H1 (cell line): ENCODE measurements around the gene NFKBIE. TPM values are rescaled to one million over a fixed set of nuclear protein-coding genes. Genes with fewer than 3 reads are reported as not detected.

Experiments
- ASH2L ChIP-seq: fragments of 200-600, 300-600 bp; sonication (generic); IDR thresholded peaks from one replicate; pipeline ENCODE4 v1.7.1; 2017; ENCODE audit warnings: low read length
- EGR1 ChIP-seq: IDR thresholded peaks from 2 replicates; pipeline ENCODE4 v1.6.1; 2011; ENCODE audit warnings: low read depth, low read length, borderline replicate concordance
- HDAC6 ChIP-seq: IDR thresholded peaks from one replicate; pipeline ENCODE4 v1.7.1; 2012; ENCODE audit warnings: low read depth, mild to moderate bottlenecking, inconsistent platforms, low read length, moderate library complexity
- SIX5 ChIP-seq: IDR thresholded peaks from 2 replicates; pipeline ENCODE4 v1.6.1; 2011; ENCODE audit warnings: mild to moderate bottlenecking, low read depth, low read length
- SUZ12 ChIP-seq: fragments of 200-600 bp; sonication (generic); IDR thresholded peaks from 2 replicates; pipeline ENCODE4 v1.6.1; 2012; ENCODE audit warnings: mild to moderate bottlenecking, inconsistent platforms, low read length, moderate library complexity, mixed read lengths
- TAF1 ChIP-seq: IDR thresholded peaks from 2 replicates; pipeline ENCODE4 v1.6.1; 2011; ENCODE audit warnings: mild to moderate bottlenecking, low read depth, low read length
- TAF7 ChIP-seq: optimal IDR thresholded peaks from 2 replicates; pipeline ENCODE3; 2011; ENCODE audit warnings: low read depth, mild to moderate bottlenecking, inconsistent platforms, low read length, moderate library complexity, borderline replicate concordance
- polyA plus RNA-seq, 7 experiments: library from polyadenylated mRNA; depleted of rRNA in 3 of 7; stranded (reverse) in 5 of 7; unstranded in 2 of 7; fragments of >200 nt in 5 of 7; fragments of 200-250 nt in 2 of 7; gene quantifications; 1 replicate in 5 of 7; 2 replicates in 1 of 7; 4 replicates in 1 of 7; pipeline versions ENCODE4 v1.2.1 to v1.2.3, GENCODE V29; 2011 to 2013; ENCODE audit warnings: missing spikeins in 2 of 7, mixed read lengths in 2 of 7
- total RNA-seq: library from RNA; stranded (reverse); fragmentation: NEBNext Ultra II Directional; extraction: Animal tissue kit (Norgen Biotek cat#: 25700); gene quantifications from 2 replicates; pipeline ENCODE4 v1.2.1, GENCODE V29; 2021
- TF ChIP-seq, protein P1 (sequence below): fragments of 300-600 bp; sonication (generic); IDR thresholded peaks from 2 replicates; pipeline ENCODE4 v1.7.1; 2012; ENCODE audit warnings: low read length, moderate library complexity, mild to moderate bottlenecking, inconsistent platforms; ENCODE audit not compliant: insufficient replicate concordance
- TF ChIP-seq, protein P2 (sequence below): IDR thresholded peaks from 2 replicates; pipeline ENCODE4 v1.6.1; 2011; ENCODE audit warnings: low read depth, mild to moderate bottlenecking, low read length; ENCODE audit not compliant: insufficient read depth

NFKBIE gene
- total and polyA plus RNA-seq, 2 of the 8 experiments (the other 6 are each of a cell fraction or from before 2014, with no cell fraction given), result 13.5 to 19.2 TPM

DNA sequence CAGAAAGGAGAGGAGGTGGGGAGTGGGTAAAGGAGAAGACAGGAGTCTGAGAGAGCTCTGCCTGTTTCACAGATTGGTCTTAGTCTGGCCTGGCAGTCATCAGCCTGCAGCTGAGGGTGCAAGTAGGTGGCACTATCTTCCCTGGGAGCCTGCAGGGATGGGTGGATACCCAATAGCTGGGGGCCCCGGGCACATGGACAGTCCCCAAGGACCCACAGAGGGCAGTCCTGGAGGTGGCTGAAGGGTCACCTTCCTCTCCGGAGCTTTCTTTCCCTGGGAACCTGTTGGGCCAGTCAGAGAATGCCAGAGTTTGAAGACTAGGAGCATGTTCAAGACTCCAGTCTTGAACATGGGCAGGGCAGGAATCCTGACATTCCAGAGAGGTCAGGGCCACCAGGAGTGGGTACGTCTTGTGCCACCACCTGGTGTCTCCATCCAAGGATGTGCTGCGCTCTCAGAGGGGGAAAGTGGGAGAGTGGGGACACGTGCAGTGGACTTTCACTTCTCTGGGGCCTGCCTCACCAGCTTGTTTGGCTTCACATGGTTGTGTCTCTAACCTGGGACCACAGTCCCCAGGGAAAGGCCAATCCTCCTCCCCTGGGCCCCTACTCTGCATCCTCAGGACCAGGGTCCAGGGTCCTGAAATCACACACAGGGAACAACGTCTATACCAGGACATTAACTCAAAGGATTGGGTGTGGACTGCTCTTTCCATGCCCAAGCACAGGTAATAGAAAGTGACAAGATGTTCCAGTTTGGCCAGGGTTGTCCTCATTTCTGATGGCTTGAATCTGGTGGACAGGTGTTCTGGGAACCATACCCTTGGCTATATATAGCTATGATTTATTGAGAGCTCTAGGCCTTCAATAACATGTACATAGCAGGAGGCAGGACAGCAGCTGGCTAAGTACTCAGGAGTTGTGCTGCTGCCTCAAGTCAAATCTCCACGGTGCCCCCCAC, 29.8 kb upstream of the NFKBIE start (continued):
- TF ChIP-seq, protein P1, sequence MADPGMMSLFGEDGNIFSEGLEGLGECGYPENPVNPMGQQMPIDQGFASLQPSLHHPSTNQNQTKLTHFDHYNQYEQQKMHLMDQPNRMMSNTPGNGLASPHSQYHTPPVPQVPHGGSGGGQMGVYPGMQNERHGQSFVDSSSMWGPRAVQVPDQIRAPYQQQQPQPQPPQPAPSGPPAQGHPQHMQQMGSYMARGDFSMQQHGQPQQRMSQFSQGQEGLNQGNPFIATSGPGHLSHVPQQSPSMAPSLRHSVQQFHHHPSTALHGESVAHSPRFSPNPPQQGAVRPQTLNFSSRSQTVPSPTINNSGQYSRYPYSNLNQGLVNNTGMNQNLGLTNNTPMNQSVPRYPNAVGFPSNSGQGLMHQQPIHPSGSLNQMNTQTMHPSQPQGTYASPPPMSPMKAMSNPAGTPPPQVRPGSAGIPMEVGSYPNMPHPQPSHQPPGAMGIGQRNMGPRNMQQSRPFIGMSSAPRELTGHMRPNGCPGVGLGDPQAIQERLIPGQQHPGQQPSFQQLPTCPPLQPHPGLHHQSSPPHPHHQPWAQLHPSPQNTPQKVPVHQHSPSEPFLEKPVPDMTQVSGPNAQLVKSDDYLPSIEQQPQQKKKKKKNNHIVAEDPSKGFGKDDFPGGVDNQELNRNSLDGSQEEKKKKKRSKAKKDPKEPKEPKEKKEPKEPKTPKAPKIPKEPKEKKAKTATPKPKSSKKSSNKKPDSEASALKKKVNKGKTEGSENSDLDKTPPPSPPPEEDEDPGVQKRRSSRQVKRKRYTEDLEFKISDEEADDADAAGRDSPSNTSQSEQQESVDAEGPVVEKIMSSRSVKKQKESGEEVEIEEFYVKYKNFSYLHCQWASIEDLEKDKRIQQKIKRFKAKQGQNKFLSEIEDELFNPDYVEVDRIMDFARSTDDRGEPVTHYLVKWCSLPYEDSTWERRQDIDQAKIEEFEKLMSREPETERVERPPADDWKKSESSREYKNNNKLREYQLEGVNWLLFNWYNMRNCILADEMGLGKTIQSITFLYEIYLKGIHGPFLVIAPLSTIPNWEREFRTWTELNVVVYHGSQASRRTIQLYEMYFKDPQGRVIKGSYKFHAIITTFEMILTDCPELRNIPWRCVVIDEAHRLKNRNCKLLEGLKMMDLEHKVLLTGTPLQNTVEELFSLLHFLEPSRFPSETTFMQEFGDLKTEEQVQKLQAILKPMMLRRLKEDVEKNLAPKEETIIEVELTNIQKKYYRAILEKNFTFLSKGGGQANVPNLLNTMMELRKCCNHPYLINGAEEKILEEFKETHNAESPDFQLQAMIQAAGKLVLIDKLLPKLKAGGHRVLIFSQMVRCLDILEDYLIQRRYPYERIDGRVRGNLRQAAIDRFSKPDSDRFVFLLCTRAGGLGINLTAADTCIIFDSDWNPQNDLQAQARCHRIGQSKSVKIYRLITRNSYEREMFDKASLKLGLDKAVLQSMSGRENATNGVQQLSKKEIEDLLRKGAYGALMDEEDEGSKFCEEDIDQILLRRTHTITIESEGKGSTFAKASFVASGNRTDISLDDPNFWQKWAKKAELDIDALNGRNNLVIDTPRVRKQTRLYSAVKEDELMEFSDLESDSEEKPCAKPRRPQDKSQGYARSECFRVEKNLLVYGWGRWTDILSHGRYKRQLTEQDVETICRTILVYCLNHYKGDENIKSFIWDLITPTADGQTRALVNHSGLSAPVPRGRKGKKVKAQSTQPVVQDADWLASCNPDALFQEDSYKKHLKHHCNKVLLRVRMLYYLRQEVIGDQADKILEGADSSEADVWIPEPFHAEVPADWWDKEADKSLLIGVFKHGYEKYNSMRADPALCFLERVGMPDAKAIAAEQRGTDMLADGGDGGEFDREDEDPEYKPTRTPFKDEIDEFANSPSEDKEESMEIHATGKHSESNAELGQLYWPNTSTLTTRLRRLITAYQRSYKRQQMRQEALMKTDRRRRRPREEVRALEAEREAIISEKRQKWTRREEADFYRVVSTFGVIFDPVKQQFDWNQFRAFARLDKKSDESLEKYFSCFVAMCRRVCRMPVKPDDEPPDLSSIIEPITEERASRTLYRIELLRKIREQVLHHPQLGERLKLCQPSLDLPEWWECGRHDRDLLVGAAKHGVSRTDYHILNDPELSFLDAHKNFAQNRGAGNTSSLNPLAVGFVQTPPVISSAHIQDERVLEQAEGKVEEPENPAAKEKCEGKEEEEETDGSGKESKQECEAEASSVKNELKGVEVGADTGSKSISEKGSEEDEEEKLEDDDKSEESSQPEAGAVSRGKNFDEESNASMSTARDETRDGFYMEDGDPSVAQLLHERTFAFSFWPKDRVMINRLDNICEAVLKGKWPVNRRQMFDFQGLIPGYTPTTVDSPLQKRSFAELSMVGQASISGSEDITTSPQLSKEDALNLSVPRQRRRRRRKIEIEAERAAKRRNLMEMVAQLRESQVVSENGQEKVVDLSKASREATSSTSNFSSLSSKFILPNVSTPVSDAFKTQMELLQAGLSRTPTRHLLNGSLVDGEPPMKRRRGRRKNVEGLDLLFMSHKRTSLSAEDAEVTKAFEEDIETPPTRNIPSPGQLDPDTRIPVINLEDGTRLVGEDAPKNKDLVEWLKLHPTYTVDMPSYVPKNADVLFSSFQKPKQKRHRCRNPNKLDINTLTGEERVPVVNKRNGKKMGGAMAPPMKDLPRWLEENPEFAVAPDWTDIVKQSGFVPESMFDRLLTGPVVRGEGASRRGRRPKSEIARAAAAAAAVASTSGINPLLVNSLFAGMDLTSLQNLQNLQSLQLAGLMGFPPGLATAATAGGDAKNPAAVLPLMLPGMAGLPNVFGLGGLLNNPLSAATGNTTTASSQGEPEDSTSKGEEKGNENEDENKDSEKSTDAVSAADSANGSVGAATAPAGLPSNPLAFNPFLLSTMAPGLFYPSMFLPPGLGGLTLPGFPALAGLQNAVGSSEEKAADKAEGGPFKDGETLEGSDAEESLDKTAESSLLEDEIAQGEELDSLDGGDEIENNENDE, result no peak
- TF ChIP-seq SUZ12 (no peak), HDAC6 (no peak), TAF7 (no peak), EGR1 (no peak), SIX5 (no peak), TAF1 (no peak), ASH2L (no peak)
- TF ChIP-seq, protein P2, sequence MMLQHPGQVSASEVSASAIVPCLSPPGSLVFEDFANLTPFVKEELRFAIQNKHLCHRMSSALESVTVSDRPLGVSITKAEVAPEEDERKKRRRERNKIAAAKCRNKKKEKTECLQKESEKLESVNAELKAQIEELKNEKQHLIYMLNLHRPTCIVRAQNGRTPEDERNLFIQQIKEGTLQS, result no peak
